ENCODE measurements around the gene PIGA.

The PIGA gene

GRCh38 chrX:15335135-15336022 is at the start of gene PIGA:
Gene PIGA (minus strand): TSS chrX:15335523. CDS start chrX:15331930, 3,593 bp downstream.
- DNase-seq (ENCODE audit: low read depth) = peak; percentile 82

- no peak for DNase-seq (ENCODE audit: low read depth)
Measured at GRCh38 chrX:15384304-15384703, 49.0 kb upstream of the PIGA start, which contains the start of gene VEGFD. Gene VEGFD (minus strand): TSS chrX:15384413. CDS start chrX:15383946, 467 bp downstream.

GRCh38 chrX:15382813-15383212 is 47.5 kb upstream of the PIGA start:
- DNase-seq (ENCODE audit: low read depth) = no peak

- no peak for DNase-seq (ENCODE audit: low read depth)
Measured at GRCh38 chrX:15376956-15377355, 41.6 kb upstream of the PIGA start.

- DNase-seq (ENCODE audit: low read depth) = no peak
Measured at GRCh38 chrX:15373976-15374375, 38.7 kb upstream of the PIGA start.

GRCh38 chrX:15366506-15367352 is 31.4 kb upstream of the PIGA start:
- DNase-seq (ENCODE audit: low read depth) = no peak

- no peak for DNase-seq (ENCODE audit: low read depth)
Measured at GRCh38 chrX:15359701-15360100, 24.4 kb upstream of the PIGA start.

GRCh38 chrX:15358533-15358932 is 23.2 kb upstream of the PIGA start:
- no peak for DNase-seq (ENCODE audit: low read depth)

- no peak for DNase-seq (ENCODE audit: low read depth)
Measured at GRCh38 chrX:15356444-15356843, 21.1 kb upstream of the PIGA start.

- no peak for DNase-seq (ENCODE audit: low read depth)
Measured at GRCh38 chrX:15350329-15350996, 15.1 kb upstream of the PIGA start.

GRCh38 chrX:15349046-15349445 is 13.7 kb upstream of the PIGA start:
- DNase-seq (ENCODE audit: low read depth) = no peak

GRCh38 chrX:15345976-15346375 is 10.7 kb upstream of the PIGA start:
- no peak for DNase-seq (ENCODE audit: low read depth)

GRCh38 chrX:15344106-15344505 is 8.8 kb upstream of the PIGA start:
- DNase-seq (ENCODE audit: low read depth) = no peak

GRCh38 chrX:15343075-15343476 is 7.8 kb upstream of the PIGA start:
- no peak for DNase-seq (ENCODE audit: low read depth)

GRCh38 chrX:15340867-15341266 is 5.5 kb upstream of the PIGA start:
- DNase-seq (ENCODE audit: low read depth) = no peak

- no peak for DNase-seq (ENCODE audit: low read depth)
Measured at GRCh38 chrX:15336023-15336413, 695 bp upstream of the PIGA start.

GRCh38 chrX:15334561-15334960 is 762 bp downstream of the PIGA start:
- DNase-seq (ENCODE audit: low read depth) = no peak

GRCh38 chrX:15328821-15329220 is 6.5 kb downstream of the PIGA start:
- no peak for DNase-seq (ENCODE audit: low read depth)

GRCh38 chrX:15328131-15328530 is 7.2 kb downstream of the PIGA start:
- DNase-seq (ENCODE audit: low read depth) = no peak

GRCh38 chrX:15322472-15322871 is 12.9 kb downstream of the PIGA start:
- no peak for DNase-seq (ENCODE audit: low read depth)

GRCh38 chrX:15322072-15322471 is 13.3 kb downstream of the PIGA start:
- DNase-seq (ENCODE audit: low read depth) = no peak

GRCh38 chrX:15321447-15321846 is 13.9 kb downstream of the PIGA start:
- DNase-seq (ENCODE audit: low read depth) = no peak
